GM18519 (cell line): ENCODE results near the gene SLC12A5.

Experiments
- ATAC-seq: cut with Tn5 transposase; IDR thresholded peaks from one replicate; pipeline ENCODE4 v1.9.1; 2021; ENCODE audit warnings: mild to moderate bottlenecking, moderate library complexity; ENCODE audit not compliant: unreplicated experiment, low FRiP score

SLC12A5 gene

GRCh38 chr20:46051556-46052308, 22.7 kb downstream of the SLC12A5 start:
- ATAC-seq, result no peak

- no peak for ATAC-seq
Observed at GRCh38 chr20:46053416-46053815, 24.4 kb downstream of the SLC12A5 start.

- no peak for ATAC-seq
Observed at GRCh38 chr20:46054606-46055005, 25.6 kb downstream of the SLC12A5 start.

- no peak for ATAC-seq
Observed at GRCh38 chr20:46055269-46055668, 26.3 kb downstream of the SLC12A5 start.

DNA sequence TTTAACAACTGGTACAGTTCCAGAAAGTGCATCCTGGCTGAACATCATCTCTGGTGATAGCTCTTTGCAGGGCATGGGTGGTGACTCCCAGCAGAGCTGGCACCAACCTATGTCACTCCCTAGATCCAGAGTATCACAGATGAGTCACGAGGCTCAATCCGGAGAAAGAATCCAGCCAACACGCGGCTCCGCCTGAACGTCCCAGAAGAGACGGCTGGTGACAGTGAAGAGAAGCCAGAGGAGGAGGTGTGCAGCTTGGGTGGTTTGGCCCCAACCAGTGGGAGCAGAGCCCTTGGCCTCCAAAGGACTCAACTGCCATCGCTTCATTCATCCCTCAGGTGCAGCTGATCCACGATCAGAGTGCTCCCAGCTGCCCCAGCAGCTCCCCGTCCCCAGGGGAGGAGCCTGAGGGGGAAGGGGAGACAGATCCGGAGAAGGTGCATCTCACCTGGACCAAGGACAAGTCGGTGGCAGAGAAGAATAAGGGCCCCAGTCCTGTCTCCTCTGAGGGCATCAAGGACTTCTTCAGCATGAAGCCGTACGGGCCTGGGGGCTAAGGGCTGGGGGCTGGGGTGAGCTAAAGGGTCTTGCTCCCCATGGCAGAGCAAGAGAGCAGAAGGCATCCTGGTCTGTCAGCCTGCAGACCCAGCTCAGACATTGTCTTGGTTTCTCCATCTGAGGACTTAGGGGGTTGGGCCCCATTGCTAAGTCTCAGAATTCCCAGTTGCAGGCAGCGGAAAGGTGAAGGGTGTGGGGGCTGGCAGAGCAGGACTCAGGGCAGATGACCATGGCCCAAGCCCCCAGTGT, 27.2 kb downstream of the SLC12A5 start:
- ATAC-seq, result no peak

GRCh38 chr20:46056970-46057855, 28.2 kb downstream of the SLC12A5 start:
- ATAC-seq, result no peak

- no peak for ATAC-seq
Observed at GRCh38 chr20:46057856-46058598, 29.0 kb downstream of the SLC12A5 start.

GRCh38 chr20:46058599-46059281, 29.7 kb downstream of the SLC12A5 start:
- no peak for ATAC-seq

DNA sequence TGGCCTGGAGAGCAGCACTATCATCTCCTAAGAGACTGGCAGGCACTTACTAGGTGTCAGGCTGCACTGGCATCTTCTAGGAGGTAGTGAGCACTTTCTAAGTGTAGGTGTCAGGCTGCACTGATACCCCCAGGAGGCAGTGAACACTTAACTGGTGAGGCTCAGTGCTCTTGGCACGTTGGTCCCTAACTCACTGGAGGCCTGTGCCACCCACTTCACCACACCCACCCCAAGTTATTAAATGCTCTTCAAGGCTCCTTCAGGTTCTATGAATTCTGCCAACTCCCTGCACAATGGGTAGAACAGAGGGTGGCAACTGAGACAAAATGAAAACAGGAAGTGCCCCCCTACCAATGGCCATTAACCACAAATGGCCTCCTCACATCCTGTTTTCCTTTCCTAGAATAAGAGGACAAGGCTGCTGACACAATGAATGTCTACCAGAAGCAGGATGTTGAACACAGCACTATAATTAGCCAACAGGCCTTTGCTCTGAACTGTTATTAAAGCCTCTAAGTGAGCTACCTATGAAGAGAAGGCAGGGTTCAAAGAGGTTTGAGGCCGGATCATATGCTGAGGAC, 31.4 kb downstream of the SLC12A5 start:
- no peak for ATAC-seq

DNA sequence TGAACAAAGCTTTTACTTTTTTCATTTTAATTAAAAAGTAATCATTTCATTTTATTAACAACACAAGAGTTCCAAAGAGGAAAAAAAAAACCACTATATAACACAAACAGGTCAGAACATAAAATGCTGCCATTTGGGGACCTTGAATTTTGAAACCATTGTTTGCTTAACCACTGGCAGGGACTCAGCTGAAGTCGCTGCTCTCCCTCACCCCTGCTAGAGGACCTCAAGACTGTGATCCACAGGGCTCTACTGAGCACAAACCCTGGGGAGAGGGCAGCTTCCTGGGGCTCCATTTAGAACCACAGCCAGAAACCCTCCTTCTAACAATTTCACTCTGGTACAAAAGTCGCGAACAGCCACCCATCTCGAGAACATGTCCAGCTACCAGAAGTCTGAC, 32.0 kb downstream of the SLC12A5 start:
- no peak for ATAC-seq

DNA sequence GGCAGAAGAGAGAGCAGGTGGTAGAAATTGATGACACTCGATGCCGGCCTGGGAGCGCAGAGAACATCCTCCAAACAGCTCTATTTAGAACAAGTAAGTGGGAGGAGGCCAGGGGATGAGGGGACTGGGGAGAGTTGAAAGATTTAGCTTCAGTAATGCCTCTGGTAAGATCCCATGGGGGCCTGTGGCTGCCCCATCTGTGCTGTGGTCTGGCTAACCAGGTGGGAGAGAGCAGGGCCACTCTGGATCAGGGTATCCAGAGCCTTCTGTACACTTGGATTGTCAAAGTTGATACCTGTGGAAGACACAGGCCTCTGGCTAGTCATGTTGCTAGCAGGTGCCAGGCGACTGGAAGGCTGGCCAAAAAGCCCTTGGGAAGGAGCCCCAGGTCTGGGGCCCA, 33.1 kb downstream of the SLC12A5 start:
- ATAC-seq, result no peak

DNA sequence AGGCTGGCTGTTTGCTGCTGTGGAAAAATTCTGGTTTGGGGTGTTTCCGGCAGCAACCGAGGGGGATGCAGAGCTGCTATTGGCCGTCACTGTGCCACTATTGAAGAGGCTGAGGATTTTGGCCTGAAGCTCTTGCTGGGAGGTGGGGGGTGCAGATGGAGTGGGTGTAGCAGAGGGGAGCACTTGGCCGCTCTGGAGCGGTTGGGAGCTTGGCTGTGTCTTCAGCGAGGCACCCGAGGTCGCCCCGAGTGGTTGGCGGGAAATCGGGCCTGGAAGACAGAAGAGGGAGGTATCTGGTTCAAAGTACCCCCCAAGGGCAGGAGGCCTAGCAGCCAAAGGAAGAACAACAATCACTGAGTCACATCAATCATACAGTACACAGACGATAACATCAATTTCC, 33.6 kb downstream of the SLC12A5 start:
- no peak for ATAC-seq

DNA sequence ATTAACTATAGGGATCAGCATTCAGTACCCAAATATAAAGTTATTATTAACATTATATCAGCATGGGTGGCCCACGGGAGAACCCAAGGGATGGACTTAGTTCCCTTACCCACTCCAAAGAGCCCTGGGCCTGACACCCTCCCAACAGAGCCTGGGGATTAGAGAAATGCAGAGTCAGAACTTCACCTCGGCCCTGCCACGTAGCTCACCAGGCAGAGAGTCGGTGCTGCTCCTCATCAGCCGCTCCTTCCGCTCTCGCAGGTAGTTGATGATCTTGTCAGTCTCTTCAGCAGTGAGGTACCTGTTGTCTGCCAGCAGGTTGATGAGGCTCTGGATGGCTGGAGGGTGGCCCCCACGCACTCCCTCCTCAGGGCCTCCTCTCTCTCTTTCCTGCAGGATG, 34.1 kb downstream of the SLC12A5 start:
- ATAC-seq, result no peak

GRCh38 chr20:46063652-46064054, 34.6 kb downstream of the SLC12A5 start:
- ATAC-seq, result no peak

- ATAC-seq, result no peak
Observed at GRCh38 chr20:46065006-46065405, 36.0 kb downstream of the SLC12A5 start.

GRCh38 chr20:46065691-46066090, 36.7 kb downstream of the SLC12A5 start:
- no peak for ATAC-seq

GRCh38 chr20:46070215-46070900, 41.3 kb downstream of the SLC12A5 start:
- ATAC-seq, result no peak

GRCh38 chr20:46071573-46071972, 42.6 kb downstream of the SLC12A5 start:
- ATAC-seq, result no peak

GRCh38 chr20:46073024-46073423, 44.0 kb downstream of the SLC12A5 start:
- no peak for ATAC-seq
